Skin epidermis (tissue), 12 donors: ENCODE results near the gene GLO1.

Experiments used
- H3K27ac ChIP-seq, 21 experiments: fragments of 200-600 bp; sonication (generic) in 11 of 21; one replicate each; pipeline ENCODE4 v1.5.0; 2020; ENCODE audit warnings: mild to moderate bottlenecking in 3 of 21, inconsistent platforms in 2 of 21, moderate library complexity in 2 of 21
- H3K4me3 ChIP-seq, 7 experiments: fragments of 200-600 bp; sonication (generic) in 2 of 7; one replicate each; pipeline ENCODE4 v1.5.0; 2020; ENCODE audit warnings: inconsistent platforms in 2 of 7, mild to moderate bottlenecking in 2 of 7, moderate library complexity in 1 of 7

The GLO1 gene

GRCh38 chr6:38634518-38634917 is 68.4 kb downstream of the GLO1 start:
- H3K4me3 ChIP-seq, result no peak overlapping the region
- H3K27ac ChIP-seq, result no peak overlapping the region

GRCh38 chr6:38632490-38632889 is 70.5 kb downstream of the GLO1 start:
- Histone ChIP-seq H3K27ac (no peak overlapping the region), H3K4me3 (no peak overlapping the region)

- no peak overlapping the region for H3K4me3 ChIP-seq
These were observed 71.7 kb downstream of the GLO1 start for GRCh38 chr6:38631186-38631783.

More at GRCh38 chr6:38631186-38631783, 71.7 kb downstream of the GLO1 start:
- no peak overlapping the region for H3K27ac ChIP-seq
